Cardiac muscle cell (in vitro differentiated cells and primary cell): ENCODE measurements around the gene ZNF385C. TPM values are rescaled to one million over a fixed set of nuclear protein-coding genes. Genes with fewer than 3 reads are reported as not detected.

Experiments used
- DNase-seq, 2 donors: peaks; one replicate each; pipeline versions ENCODE4 v3.0.0 to v3.0.0-alpha.2; 2010 to 2017; ENCODE audit warnings: low read depth in 1 of 2, low spot score in 1 of 2
- H3K27ac ChIP-seq: fragments of 200-600 bp; sonication (generic); 2 replicates; pipeline ENCODE4 v1.5.1; 2016
- H3K27me3 ChIP-seq: fragments of 200-600 bp; sonication (generic); 2 replicates; pipeline ENCODE4 v1.6.0; 2016; ENCODE audit warnings: control low read depth
- H3K36me3 ChIP-seq: fragments of 200-600 bp; sonication (generic); 2 replicates; pipeline ENCODE4 v1.5.1; 2016; ENCODE audit warnings: control low read depth
- H3K4me1 ChIP-seq: fragments of 200-600 bp; sonication (generic); 2 replicates; pipeline ENCODE4 v1.8.1; 2017; ENCODE audit warnings: low read depth, mild to moderate bottlenecking, mixed run types
- H3K4me3 ChIP-seq: fragments of 200-600 bp; sonication (generic); 2 replicates; pipeline ENCODE4 v1.5.1; 2016; ENCODE audit warnings: mild to moderate bottlenecking
- H3K9me3 ChIP-seq: fragments of 200-600 bp; sonication (generic); 2 replicates; pipeline ENCODE4 v1.5.1; 2017; ENCODE audit warnings: low read depth, mild to moderate bottlenecking, control low read depth
- CTCF ChIP-seq: IDR thresholded peaks from 2 replicates; pipeline ENCODE4 v1.5.1; 2012; ENCODE audit warnings: low read depth, mild to moderate bottlenecking, low read length
- polyA plus RNA-seq: library from polyadenylated mRNA; unstranded; fragments of >200 nt; fragmentation: Nextera tagmentation; extraction: Ambion mirVana; gene quantifications from 2 replicates; pipeline ENCODE4 v1.2.1, GENCODE V29; 2016
- total RNA-seq: library from RNA; depleted of rRNA; stranded (reverse); fragments of >200 nt; gene quantifications from 2 replicates; pipeline ENCODE4 v1.2.3, GENCODE V29; 2016

The ZNF385C gene
- total and polyA plus RNA-seq, 2 experiments from 2014 or later, result 2.1 to 3.0 TPM

DNA sequence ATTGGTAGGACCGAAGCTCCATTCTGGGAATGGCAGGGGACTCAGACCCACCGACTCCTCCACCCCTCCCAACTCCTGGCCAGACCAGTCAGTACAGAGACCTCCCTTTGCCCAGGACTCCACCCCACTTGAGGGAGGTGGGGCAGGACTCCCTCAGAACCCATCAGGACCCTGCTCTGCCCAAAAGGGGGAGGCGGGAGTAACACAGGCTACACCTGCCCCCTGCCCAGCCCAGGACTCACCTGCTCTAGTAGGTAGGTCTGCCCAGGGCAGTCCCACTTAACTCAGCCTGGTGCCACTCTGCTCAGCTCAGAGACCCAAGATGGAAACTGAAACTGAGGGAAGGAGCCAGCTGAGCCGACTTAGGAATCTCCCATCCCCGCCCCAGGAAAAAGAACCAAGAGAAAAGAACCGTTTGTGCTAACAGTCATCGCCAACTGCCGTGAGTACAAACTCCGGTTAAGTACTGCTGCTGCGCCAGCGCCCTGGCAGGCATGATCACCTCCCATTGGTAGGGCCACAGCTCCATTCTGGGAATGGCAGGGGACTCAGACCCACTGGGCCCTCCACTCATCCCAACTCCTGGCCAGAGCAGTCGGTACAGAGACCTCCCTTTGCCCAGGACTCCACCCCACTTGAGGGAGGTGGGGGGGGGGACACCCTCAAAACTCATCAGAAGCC, 13.7 kb upstream of the ZNF385C start:
- no peaks in the 10 kb centered on the region for H3K9me3 ChIP-seq
- H3K4me3 ChIP-seq, result no peak overlapping the region
- H3K4me1 ChIP-seq, result no peaks in the 10 kb centered on the region
- H3K36me3 ChIP-seq, result peaks cover 2% of the 10 kb centered on the region
- no peak for TF ChIP-seq CTCF
- H3K27ac ChIP-seq, result no peak overlapping the region
- peak in 1 of 2 donors; percentile 40 for DNase-seq
- H3K27me3 ChIP-seq, result peaks cover under 1% of the 10 kb centered on the region

- TF ChIP-seq CTCF, result no peak
- DNase-seq, result no peak
- peaks cover 2% of the 10 kb centered on the region for H3K36me3 ChIP-seq
Observed at GRCh38 chr17:42111265-42111636, 13.0 kb upstream of the ZNF385C start.

GRCh38 chr17:42110301-42111264, 12.3 kb upstream of the ZNF385C start:
- DNase-seq, result no peak
- no peaks in the 10 kb centered on the region for H3K4me1 ChIP-seq
- no peak overlapping the region for H3K27ac ChIP-seq
- no peak for TF ChIP-seq CTCF
- peaks cover 8% of the 10 kb centered on the region for H3K27me3 ChIP-seq
- peaks cover 2% of the 10 kb centered on the region for H3K36me3 ChIP-seq
- H3K9me3 ChIP-seq, result no peaks in the 10 kb centered on the region
- no peak overlapping the region for H3K4me3 ChIP-seq

More at GRCh38 chr17:42111265-42111636, 13.0 kb upstream of the ZNF385C start:
- Histone ChIP-seq H3K9me3 (no peaks in the 10 kb centered on the region), H3K4me3 (no peak overlapping the region), H3K27me3 (peaks cover 8% of the 10 kb centered on the region), H3K27ac (no peak overlapping the region), H3K4me1 (no peaks in the 10 kb centered on the region)

- no peak for DNase-seq
- Histone ChIP-seq H3K9me3 (no peaks in the 10 kb centered on the region), H3K4me3 (no peak overlapping the region), H3K4me1 (no peaks in the 10 kb centered on the region), H3K27me3 (peaks cover 8% of the 10 kb centered on the region), H3K36me3 (no peaks in the 10 kb centered on the region), H3K27ac (no peak overlapping the region)
- no peak for TF ChIP-seq CTCF
Observed at GRCh38 chr17:42109086-42109485, 10.8 kb upstream of the ZNF385C start.

DNA sequence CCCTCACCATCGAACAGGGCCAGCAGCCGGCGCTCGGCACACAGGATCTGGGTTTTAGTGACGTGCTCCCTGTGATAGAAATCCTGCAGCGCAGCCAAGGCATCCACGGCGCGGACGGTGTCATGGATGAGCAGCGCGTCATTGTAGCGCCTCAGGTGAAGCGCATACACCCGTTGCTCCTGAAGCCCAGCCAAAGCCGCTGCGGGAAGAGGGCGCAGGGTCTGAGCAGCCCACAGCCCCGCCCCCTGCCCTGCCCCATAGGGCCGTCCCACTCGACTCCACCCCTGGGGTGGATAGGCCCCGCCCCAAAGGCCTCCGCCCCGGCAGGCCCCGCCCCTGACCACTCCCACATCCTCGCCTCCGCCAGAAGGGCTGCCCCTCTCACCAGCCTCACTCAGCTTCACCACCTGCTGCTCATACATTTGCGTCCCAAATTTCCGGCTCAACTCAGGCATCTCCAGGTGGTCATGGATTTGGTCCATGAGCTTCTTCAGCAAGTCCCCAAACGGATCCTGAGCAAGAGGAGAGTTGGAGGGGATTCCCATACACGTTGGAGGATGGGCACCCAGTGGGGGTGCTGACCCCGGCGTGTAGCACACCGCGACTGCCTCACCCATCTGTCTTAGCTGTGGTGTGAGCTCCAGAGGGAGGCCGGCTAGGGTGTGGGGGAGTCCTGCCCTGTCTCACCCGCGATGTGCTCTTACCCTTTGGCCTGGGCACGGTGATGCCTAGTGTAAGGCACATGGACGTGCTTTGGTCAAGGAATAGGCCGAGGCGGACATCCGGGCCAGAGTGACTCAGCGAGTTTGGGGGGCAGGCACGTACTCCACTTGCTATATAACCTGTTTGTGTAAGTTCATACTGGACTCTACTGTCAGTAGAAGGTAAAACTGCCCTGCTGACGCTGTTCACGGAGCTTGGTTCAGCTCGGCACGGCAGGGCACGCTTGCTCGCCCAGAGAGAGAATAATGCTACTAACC, 9.6 kb upstream of the ZNF385C start:
- Histone ChIP-seq H3K4me3 (peak overlapping the region; percentile 23), H3K27me3 (peaks cover 8% of the 10 kb centered on the region), H3K9me3 (no peaks in the 10 kb centered on the region), H3K36me3 (no peaks in the 10 kb centered on the region), H3K4me1 (no peaks in the 10 kb centered on the region), H3K27ac (no peak overlapping the region)
- TF ChIP-seq CTCF, result no peak
- DNase-seq, result peak; percentile 60 to 95
